Peyer's patch (tissue), 4 donors: Measurements from ENCODE around the gene DAB1. TPM values are rescaled to one million over a fixed set of nuclear protein-coding genes. Genes with fewer than 3 reads are reported as not detected.

Experiments used
- DNase-seq, 3 donors: peaks; one replicate each; pipeline ENCODE4 v3.0.0-alpha.2; 2017 to 2019
- H3K27ac ChIP-seq, 4 donors: fragments of 200-600 bp; sonication (generic); one replicate each; pipeline ENCODE4 v1.5.1; 2016 to 2019
- H3K27me3 ChIP-seq, 2 donors: fragments of 200-600 bp; sonication (generic); one replicate each; pipeline ENCODE4 v1.5.1; 2019
- H3K36me3 ChIP-seq, 3 donors: fragments of 200-600 bp; sonication (generic); one replicate each; pipeline ENCODE4 v1.5.1; 2016 to 2019
- H3K4me1 ChIP-seq, 4 donors: fragments of 200-600 bp; sonication (generic); one replicate each; pipeline ENCODE4 v1.5.1; 2016 to 2019
- H3K4me3 ChIP-seq, 4 donors: fragments of 200-600 bp; sonication (generic); 1 replicate in 3 of 4; 2 replicates in 1 of 4; pipeline ENCODE4 v1.5.1; 2016 to 2019; ENCODE audit warnings: mild to moderate bottlenecking in 1 of 4
- H3K9me3 ChIP-seq, 4 donors: fragments of 200-600 bp; sonication (generic); one replicate each; pipeline ENCODE4 v1.5.1; 2016 to 2019; ENCODE audit warnings: mild to moderate bottlenecking in 1 of 4
- CTCF ChIP-seq, 6 experiments: fragments of 450-650 bp in 4 of 6; fragments of 200-600 bp in 2 of 6; sonication (generic) in 1 of 6; IDR thresholded peaks; one replicate each; pipeline ENCODE4 v1.5.1; 2017 to 2019; ENCODE audit warnings: antibody characterized with exemption in 6 of 6, mild to moderate bottlenecking in 3 of 6, moderate library complexity in 1 of 6
- POLR2A ChIP-seq, 2 donors: fragments of 450-650 bp; IDR thresholded peaks; one replicate each; pipeline ENCODE4 v1.5.1; 2017; ENCODE audit warnings: antibody characterized with exemption in 2 of 2, mild to moderate bottlenecking in 2 of 2, moderate library complexity in 2 of 2
- total RNA-seq, 4 donors: library from RNA; depleted of rRNA; stranded (reverse); fragments of >200 nt; gene quantifications; one replicate each; pipeline ENCODE4 v1.1.0, GENCODE V29; 2016

Gene DAB1
- total RNA-seq, 4 donors from 2014 or later: 4.1 to 75.3 (median 63.9) TPM

DNA sequence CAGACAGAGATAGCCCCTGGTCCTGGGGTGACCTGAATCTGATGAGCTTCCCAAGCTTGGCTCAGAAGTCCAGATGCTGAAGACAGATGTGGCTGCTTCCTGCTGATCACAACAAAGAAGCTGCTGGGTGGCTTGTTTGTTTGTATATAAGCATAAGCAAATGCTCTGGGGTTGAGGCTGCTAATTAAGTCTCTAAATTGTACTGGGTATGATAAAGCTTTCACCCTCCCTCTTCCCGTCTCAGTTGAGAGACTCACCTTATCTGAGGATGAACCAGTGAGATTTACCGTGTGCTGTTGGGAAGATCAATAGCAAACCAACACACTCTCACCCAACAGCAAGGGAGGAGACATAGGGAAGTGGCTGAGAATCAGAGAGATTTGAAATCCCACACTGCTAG lies 42.0 kb downstream of the DAB1 start:
- TF ChIP-seq CTCF (IDR thresholded peaks at IDR 0.05) (no peak), POLR2A (IDR thresholded peaks at IDR 0.05) (no peak)
- H3K27me3 ChIP-seq: no peaks in the 10 kb centered on the region
- H3K4me1 ChIP-seq: no peaks in the 10 kb centered on the region
- H3K4me3 ChIP-seq: no peak overlapping the region
- H3K9me3 ChIP-seq: no peaks in the 10 kb centered on the region
- H3K27ac ChIP-seq: no peak overlapping the region
- no peak for DNase-seq
- H3K36me3 ChIP-seq: no peaks in the 10 kb centered on the region

DNA sequence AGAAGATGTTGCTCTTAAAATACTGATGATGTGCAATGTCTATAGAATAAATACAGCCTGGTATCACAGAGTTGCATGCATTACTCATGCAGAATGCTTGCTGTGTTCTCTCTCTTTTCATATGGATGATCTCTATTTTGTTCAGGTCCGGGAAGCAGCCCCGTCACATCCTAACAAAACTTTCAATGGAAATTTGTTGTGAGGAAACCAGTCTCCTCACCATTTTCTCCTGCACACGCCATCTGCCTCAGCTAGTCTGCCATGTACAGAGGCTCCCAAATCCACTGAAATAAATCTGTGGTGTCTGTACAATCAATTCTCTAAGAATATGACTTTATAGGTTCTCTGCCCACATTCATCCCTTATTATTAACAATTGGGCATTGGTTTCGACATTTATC lies 42.4 kb downstream of the DAB1 start:
- H3K27me3 ChIP-seq: no peaks in the 10 kb centered on the region
- H3K9me3 ChIP-seq: no peaks in the 10 kb centered on the region
- H3K4me3 ChIP-seq: no peak overlapping the region
- H3K27ac ChIP-seq: no peak overlapping the region
- DNase-seq: no peak
- H3K4me1 ChIP-seq: no peaks in the 10 kb centered on the region
- H3K36me3 ChIP-seq: no peaks in the 10 kb centered on the region
- TF ChIP-seq CTCF (IDR thresholded peaks at IDR 0.05) (no peak), POLR2A (IDR thresholded peaks at IDR 0.05) (no peak)

GRCh38 chr1:57380923-57381322 lies 42.9 kb downstream of the DAB1 start:
- Histone ChIP-seq H3K9me3 (no peaks in the 10 kb centered on the region), H3K4me1 (no peaks in the 10 kb centered on the region), H3K4me3 (no peak overlapping the region), H3K36me3 (no peaks in the 10 kb centered on the region), H3K27me3 (no peaks in the 10 kb centered on the region), H3K27ac (no peak overlapping the region)
- TF ChIP-seq CTCF (IDR thresholded peaks at IDR 0.05) (no peak), POLR2A (IDR thresholded peaks at IDR 0.05) (no peak)
- no peak for DNase-seq

- DNase-seq: no peak
- no peak overlapping the region for H3K4me3 ChIP-seq
- H3K27ac ChIP-seq: no peak overlapping the region
- H3K9me3 ChIP-seq: no peaks in the 10 kb centered on the region
- H3K36me3 ChIP-seq: no peaks in the 10 kb centered on the region
- TF ChIP-seq CTCF (IDR thresholded peaks at IDR 0.05) (no peak), POLR2A (IDR thresholded peaks at IDR 0.05) (no peak)
- H3K27me3 ChIP-seq: no peaks in the 10 kb centered on the region
- H3K4me1 ChIP-seq: no peaks in the 10 kb centered on the region
Observed at GRCh38 chr1:57378534-57378933, 45.3 kb downstream of the DAB1 start.

- no peaks in the 10 kb centered on the region for H3K36me3 ChIP-seq
- H3K4me3 ChIP-seq: no peak overlapping the region
- no peak for DNase-seq
- H3K27ac ChIP-seq: no peak overlapping the region
- no peaks in the 10 kb centered on the region for H3K4me1 ChIP-seq
- no peaks in the 10 kb centered on the region for H3K9me3 ChIP-seq
- H3K27me3 ChIP-seq: no peaks in the 10 kb centered on the region
- TF ChIP-seq POLR2A (IDR thresholded peaks at IDR 0.05) (no peak), CTCF (IDR thresholded peaks at IDR 0.05) (no peak)
Observed at GRCh38 chr1:57377339-57378139, 46.3 kb downstream of the DAB1 start.
